ENCODE measurements around the gene HMG20A.

DNA sequence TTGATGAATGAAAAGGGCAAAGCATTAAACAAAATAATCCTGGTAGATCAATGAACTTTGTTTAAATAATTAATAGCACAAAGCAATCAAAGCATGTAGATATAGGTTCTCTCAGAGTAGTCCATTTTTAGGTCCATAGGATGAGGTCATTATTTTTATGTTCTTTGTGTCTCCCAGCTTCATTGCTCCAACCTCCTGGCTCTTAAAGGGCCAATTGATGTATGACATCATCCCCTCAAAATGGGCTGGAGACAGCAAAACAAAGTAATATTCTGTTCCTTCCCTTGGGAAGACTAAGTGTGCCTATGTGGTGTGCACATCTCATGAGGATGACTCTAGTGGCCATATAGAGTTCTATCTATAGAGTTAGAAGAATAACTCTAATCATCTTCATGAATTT is 49.5 kb downstream of the HMG20A start:
- TF ChIP-seq CTCF (IDR thresholded peaks at IDR 0.05), result no peak
- TF ChIP-seq EP300 (IDR thresholded peaks at IDR 0.05), result no peak
